Measurements from ENCODE around the gene FSD1L. TPM values are rescaled to one million over a fixed set of nuclear protein-coding genes. Genes with fewer than 3 reads are reported as not detected.
A peak's percentile ranks its signal among the peaks of the same experiment; 100 is the strongest.
"Not testable (repeated sequence)": the region's sequence is repeated elsewhere in the genome, so short reads cannot be mapped to it uniquely, and the experiment has no call there.

The FSD1L gene
- polyA plus RNA-seq, 1 donor (not counting 4 experiments of a cell fraction or from before 2014, with no cell fraction given), result 5.2 TPM

GRCh38 chr9:105515811-105516413 is 68.1 kb downstream of the FSD1L start:
- dilution Hi-C loops (cut with MboI; ENCODE audit: extremely low pct_ligation_motif_present, low sequenced_read_pairs), result no loop called here
- no peaks in the 10 kb centered on the region for H4K20me1 ChIP-seq (ENCODE audit: control insufficient read depth, extremely low read depth, insufficient read depth, low read length)
- peaks cover 4 to 11% of the 10 kb centered on the region in 2 experiments for H3K36me3 ChIP-seq (ENCODE audit: control insufficient read depth in 2 of 2, extremely low read depth in 1 of 2, insufficient read depth in 2 of 2, low read length in 2 of 2)
- no peaks in the 10 kb centered on the region for H3K79me2 ChIP-seq (ENCODE audit: control insufficient read depth, insufficient read depth, low read length)
- no peak overlapping the region for H3K9ac ChIP-seq (ENCODE audit: control insufficient read depth, extremely low read depth, insufficient read depth, low read length)
- H2AFZ ChIP-seq (ENCODE audit: control insufficient read depth, low read length), result no peak overlapping the region
- no peak overlapping the region for H3K4me2 ChIP-seq (ENCODE audit: control insufficient read depth, extremely low read depth, insufficient read depth, low read depth, low read length)
- no peak overlapping the region for H3K4me3 ChIP-seq (ENCODE audit: control insufficient read depth in 2 of 3, extremely low read depth in 1 of 3, insufficient read depth in 2 of 3, low read depth in 1 of 3, low read length in 3 of 3)
- no peaks in the 10 kb centered on the region for H3K4me1 ChIP-seq (ENCODE audit: control insufficient read depth, extremely low read depth, insufficient read depth, low read length)
- no peaks in the 10 kb centered on the region for H3K9me3 ChIP-seq (ENCODE audit: control insufficient read depth, low read depth, low read length)
- DNase-seq (ENCODE audit: low read depth, low spot score) (no peak), FAIRE-seq (no peak)
- TF ChIP-seq CTCF (optimal IDR thresholded peaks at IDR 0.05 in 1 of 3, IDR thresholded peaks at IDR 0.05 in 1 of 3, conservative IDR thresholded peaks at IDR 0.05 in 1 of 3; ENCODE audit: extremely low read depth in 1 of 3, insufficient read depth in 2 of 3, low read length in 3 of 3) (no peak), EZH2 (IDR thresholded peaks at IDR 0.05; ENCODE audit: low read length) (no peak)
- no peak overlapping the region for H3K27ac ChIP-seq (ENCODE audit: control insufficient read depth, insufficient read depth, low read length)
- H3K27me3 ChIP-seq (ENCODE audit: control insufficient read depth, extremely low read depth, insufficient read depth, low read length), result no peaks in the 10 kb centered on the region
- no peaks in the 10 kb centered on the region for H3K9me1 ChIP-seq (ENCODE audit: control insufficient read depth, extremely low read depth, insufficient read depth, low read length)

- H3K4me2 ChIP-seq (ENCODE audit: control insufficient read depth, extremely low read depth, insufficient read depth, low read depth, low read length); H3K27me3 ChIP-seq (ENCODE audit: control insufficient read depth, extremely low read depth, insufficient read depth, low read length); DNase-seq (ENCODE audit: low read depth, low spot score); H4K20me1 ChIP-seq (ENCODE audit: control insufficient read depth, extremely low read depth, insufficient read depth, low read length); dilution Hi-C loops (cut with MboI; ENCODE audit: extremely low pct_ligation_motif_present, low sequenced_read_pairs); H3K9me3 ChIP-seq (ENCODE audit: control insufficient read depth, low read depth, low read length); H2AFZ ChIP-seq (ENCODE audit: control insufficient read depth, low read length); H3K9me1 ChIP-seq (ENCODE audit: control insufficient read depth, extremely low read depth, insufficient read depth, low read length); H3K9ac ChIP-seq (ENCODE audit: control insufficient read depth, extremely low read depth, insufficient read depth, low read length); H3K4me1 ChIP-seq (ENCODE audit: control insufficient read depth, extremely low read depth, insufficient read depth, low read length); H3K36me3 ChIP-seq (ENCODE audit: control insufficient read depth in 2 of 2, extremely low read depth in 1 of 2, insufficient read depth in 2 of 2, low read length in 2 of 2); H3K79me2 ChIP-seq (ENCODE audit: control insufficient read depth, insufficient read depth, low read length); FAIRE-seq; H3K27ac ChIP-seq (ENCODE audit: control insufficient read depth, insufficient read depth, low read length): not testable (repeated sequence)
- H3K4me3 ChIP-seq (ENCODE audit: control insufficient read depth in 2 of 3, extremely low read depth in 1 of 3, insufficient read depth in 2 of 3, low read depth in 1 of 3, low read length in 3 of 3), result peak overlapping the region in 1 of 3 experiments; percentile 30
These were observed 72.0 kb downstream of the FSD1L start for GRCh38 chr9:105519710-105520369.

GRCh38 chr9:105520992-105521391 is 73.2 kb downstream of the FSD1L start:
- H3K9me1 ChIP-seq (ENCODE audit: control insufficient read depth, extremely low read depth, insufficient read depth, low read length); H4K20me1 ChIP-seq (ENCODE audit: control insufficient read depth, extremely low read depth, insufficient read depth, low read length); H3K9me3 ChIP-seq (ENCODE audit: control insufficient read depth, low read depth, low read length); DNase-seq (ENCODE audit: low read depth, low spot score); dilution Hi-C loops (cut with MboI; ENCODE audit: extremely low pct_ligation_motif_present, low sequenced_read_pairs); H3K79me2 ChIP-seq (ENCODE audit: control insufficient read depth, insufficient read depth, low read length); H3K4me3 ChIP-seq (ENCODE audit: control insufficient read depth in 2 of 3, extremely low read depth in 1 of 3, insufficient read depth in 2 of 3, low read depth in 1 of 3, low read length in 3 of 3); H3K4me2 ChIP-seq (ENCODE audit: control insufficient read depth, extremely low read depth, insufficient read depth, low read depth, low read length); H3K9ac ChIP-seq (ENCODE audit: control insufficient read depth, extremely low read depth, insufficient read depth, low read length); FAIRE-seq; H3K27me3 ChIP-seq (ENCODE audit: control insufficient read depth, extremely low read depth, insufficient read depth, low read length); H3K4me1 ChIP-seq (ENCODE audit: control insufficient read depth, extremely low read depth, insufficient read depth, low read length); H3K36me3 ChIP-seq (ENCODE audit: control insufficient read depth in 2 of 2, extremely low read depth in 1 of 2, insufficient read depth in 2 of 2, low read length in 2 of 2); H2AFZ ChIP-seq (ENCODE audit: control insufficient read depth, low read length); H3K27ac ChIP-seq (ENCODE audit: control insufficient read depth, insufficient read depth, low read length): not testable (repeated sequence)

- H3K79me2 ChIP-seq (ENCODE audit: control insufficient read depth, insufficient read depth, low read length); H3K36me3 ChIP-seq (ENCODE audit: control insufficient read depth in 2 of 2, extremely low read depth in 1 of 2, insufficient read depth in 2 of 2, low read length in 2 of 2); dilution Hi-C loops (cut with MboI; ENCODE audit: extremely low pct_ligation_motif_present, low sequenced_read_pairs); H3K9me1 ChIP-seq (ENCODE audit: control insufficient read depth, extremely low read depth, insufficient read depth, low read length); H2AFZ ChIP-seq (ENCODE audit: control insufficient read depth, low read length); FAIRE-seq; H3K4me2 ChIP-seq (ENCODE audit: control insufficient read depth, extremely low read depth, insufficient read depth, low read depth, low read length); H3K4me1 ChIP-seq (ENCODE audit: control insufficient read depth, extremely low read depth, insufficient read depth, low read length); H3K27ac ChIP-seq (ENCODE audit: control insufficient read depth, insufficient read depth, low read length); H3K9me3 ChIP-seq (ENCODE audit: control insufficient read depth, low read depth, low read length); H3K27me3 ChIP-seq (ENCODE audit: control insufficient read depth, extremely low read depth, insufficient read depth, low read length); H3K4me3 ChIP-seq (ENCODE audit: control insufficient read depth in 2 of 3, extremely low read depth in 1 of 3, insufficient read depth in 2 of 3, low read depth in 1 of 3, low read length in 3 of 3); H3K9ac ChIP-seq (ENCODE audit: control insufficient read depth, extremely low read depth, insufficient read depth, low read length); DNase-seq (ENCODE audit: low read depth, low spot score); H4K20me1 ChIP-seq (ENCODE audit: control insufficient read depth, extremely low read depth, insufficient read depth, low read length): not testable (repeated sequence)
These were observed 75.0 kb downstream of the FSD1L start for GRCh38 chr9:105522618-105523385.
